ENCODE results near the gene OR4C6.

OR4C6 gene

GRCh38 chr11:55658031-55658573, 3.9 kb upstream of the OR4C6 start:
- H2BK5ac ChIP-seq (ENCODE audit: low read length), result no peak overlapping the region
- H4K8ac ChIP-seq (ENCODE audit: low read depth, low read length), result no peak overlapping the region
- H3K4me1 ChIP-seq (ENCODE audit: control insufficient read depth, low read depth, low read length), result no peaks in the 10 kb centered on the region
- no peak overlapping the region for H3K9ac ChIP-seq (ENCODE audit: low read length)
- H3K18ac ChIP-seq (ENCODE audit: low read length), result no peak overlapping the region
- no peaks in the 10 kb centered on the region for H3K27me3 ChIP-seq (ENCODE audit: insufficient read depth, low read length, poor library complexity)
- no peak overlapping the region for H3K4me3 ChIP-seq (ENCODE audit: low read length)
- no peak overlapping the region for H2AK5ac ChIP-seq (ENCODE audit: low read length)
- H3K23ac ChIP-seq (ENCODE audit: low read length), result no peak overlapping the region
- no peak overlapping the region for H2BK120ac ChIP-seq (ENCODE audit: low read depth, low read length)
- no peak overlapping the region for H3K4ac ChIP-seq (ENCODE audit: low read depth, low read length)
- H3K4me2 ChIP-seq (ENCODE audit: low read length), result no peak overlapping the region
- no peaks in the 10 kb centered on the region for H3K79me1 ChIP-seq (ENCODE audit: low read length)
- no peak overlapping the region for H4K5ac ChIP-seq (ENCODE audit: low read length)
- H3K36me3 ChIP-seq (ENCODE audit: control insufficient read depth, insufficient read depth, low read length), result no peaks in the 10 kb centered on the region
- H3K56ac ChIP-seq (ENCODE audit: low read length), result no peak overlapping the region
- H3K27ac ChIP-seq (ENCODE audit: low read depth, low read length), result no peak overlapping the region
- H2BK15ac ChIP-seq (replicated peaks; ENCODE audit: low read depth), result no peak overlapping the region
- no CpG with 5 or more reads among the region's 2 CpGs for WGBS (ENCODE audit: extremely low coverage, insufficient coverage, low lambda C conversion rate)
- no peak for DNase-seq
- no peaks in the 10 kb centered on the region for H3K79me2 ChIP-seq (ENCODE audit: control insufficient read depth, insufficient read depth, low read length)

DNA sequence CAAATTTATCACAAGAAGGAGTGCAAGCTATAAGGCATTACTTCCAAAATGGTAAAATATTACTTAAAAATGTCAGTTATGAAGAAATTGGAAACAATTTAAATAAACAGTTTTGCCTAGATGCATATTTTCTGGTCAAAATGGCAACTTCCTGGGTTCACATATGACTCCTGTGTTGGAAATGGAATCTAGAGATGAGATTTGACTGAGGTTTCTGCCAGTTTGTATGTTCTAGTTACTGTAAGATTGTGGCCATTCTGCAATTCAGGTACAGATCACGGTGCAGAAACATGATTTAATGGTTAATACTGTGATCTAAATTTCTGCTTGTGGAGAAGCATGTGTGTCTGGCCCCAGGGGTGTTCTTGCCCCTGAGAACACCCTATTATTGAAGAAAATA, 3.4 kb upstream of the OR4C6 start:
- Histone ChIP-seq H2BK5ac (ENCODE audit: low read length) (no peak overlapping the region), H4K8ac (ENCODE audit: low read depth, low read length) (no peak overlapping the region), H3K27ac (ENCODE audit: low read depth, low read length) (no peak overlapping the region), H3K27me3 (ENCODE audit: insufficient read depth, low read length, poor library complexity) (no peaks in the 10 kb centered on the region), H2BK120ac (ENCODE audit: low read depth, low read length) (no peak overlapping the region), H3K36me3 (ENCODE audit: control insufficient read depth, insufficient read depth, low read length) (no peaks in the 10 kb centered on the region), H3K79me2 (ENCODE audit: control insufficient read depth, insufficient read depth, low read length) (no peaks in the 10 kb centered on the region), H3K23ac (ENCODE audit: low read length) (no peak overlapping the region), H3K4ac (ENCODE audit: low read depth, low read length) (no peak overlapping the region), H3K4me2 (ENCODE audit: low read length) (no peak overlapping the region), H3K56ac (ENCODE audit: low read length) (no peak overlapping the region), H3K4me3 (ENCODE audit: low read length) (no peak overlapping the region), H2BK15ac (replicated peaks; ENCODE audit: low read depth) (no peak overlapping the region), H4K5ac (ENCODE audit: low read length) (no peak overlapping the region), H2AK5ac (ENCODE audit: low read length) (no peak overlapping the region), H3K18ac (ENCODE audit: low read length) (no peak overlapping the region), H3K9ac (ENCODE audit: low read length) (no peak overlapping the region), H3K4me1 (ENCODE audit: control insufficient read depth, low read depth, low read length) (no peaks in the 10 kb centered on the region), H3K79me1 (ENCODE audit: low read length) (no peaks in the 10 kb centered on the region)
- no CpG with 5 or more reads among the region's 1 CpG for WGBS (ENCODE audit: extremely low coverage, insufficient coverage, low lambda C conversion rate)
- no peak for DNase-seq

DNA sequence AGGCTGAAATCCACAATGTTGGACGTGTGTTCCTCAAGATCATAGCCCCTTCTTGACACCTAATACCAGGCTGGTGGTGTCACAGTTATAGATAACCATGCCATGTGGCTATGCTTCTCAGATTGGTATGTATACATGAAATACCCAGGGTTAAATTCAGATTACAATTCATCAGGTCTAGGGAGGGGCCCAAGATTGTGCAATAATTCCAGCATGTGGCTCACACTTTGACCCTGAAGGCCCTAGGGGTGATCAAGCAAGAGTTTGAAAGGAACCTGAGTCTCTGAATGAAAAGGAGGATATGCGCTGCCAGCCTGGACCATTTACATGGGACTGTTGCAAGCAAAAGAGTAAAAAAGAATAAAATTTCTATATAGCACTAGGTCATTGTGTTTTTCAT, 7.4 kb downstream of the OR4C6 start:
- no peak overlapping the region for H3K56ac ChIP-seq (ENCODE audit: low read length)
- no peak overlapping the region for H2BK120ac ChIP-seq (ENCODE audit: low read depth, low read length)
- no peak overlapping the region for H2AK5ac ChIP-seq (ENCODE audit: low read length)
- no peaks in the 10 kb centered on the region for H3K36me3 ChIP-seq (ENCODE audit: control insufficient read depth, insufficient read depth, low read length)
- H3K4me1 ChIP-seq (ENCODE audit: control insufficient read depth, low read depth, low read length), result no peaks in the 10 kb centered on the region
- no peak overlapping the region for H3K4me2 ChIP-seq (ENCODE audit: low read length)
- no peaks in the 10 kb centered on the region for H3K79me1 ChIP-seq (ENCODE audit: low read length)
- no peak overlapping the region for H3K4me3 ChIP-seq (ENCODE audit: low read length)
- no peaks in the 10 kb centered on the region for H3K27me3 ChIP-seq (ENCODE audit: insufficient read depth, low read length, poor library complexity)
- H3K4ac ChIP-seq (ENCODE audit: low read depth, low read length), result no peak overlapping the region
- no peak overlapping the region for H3K9ac ChIP-seq (ENCODE audit: low read length)
- no peak overlapping the region for H3K23ac ChIP-seq (ENCODE audit: low read length)
- no peak overlapping the region for H2BK5ac ChIP-seq (ENCODE audit: low read length)
- no peak overlapping the region for H4K5ac ChIP-seq (ENCODE audit: low read length)
- H3K79me2 ChIP-seq (ENCODE audit: control insufficient read depth, insufficient read depth, low read length), result no peaks in the 10 kb centered on the region
- no peak overlapping the region for H2BK15ac ChIP-seq (replicated peaks; ENCODE audit: low read depth)
- no peak for DNase-seq
- H4K8ac ChIP-seq (ENCODE audit: low read depth, low read length), result no peak overlapping the region
- no CpG with 5 or more reads among the region's 2 CpGs for WGBS (ENCODE audit: extremely low coverage, insufficient coverage, low lambda C conversion rate)
- H3K27ac ChIP-seq (ENCODE audit: low read depth, low read length), result no peak overlapping the region
- no peak overlapping the region for H3K18ac ChIP-seq (ENCODE audit: low read length)

DNA sequence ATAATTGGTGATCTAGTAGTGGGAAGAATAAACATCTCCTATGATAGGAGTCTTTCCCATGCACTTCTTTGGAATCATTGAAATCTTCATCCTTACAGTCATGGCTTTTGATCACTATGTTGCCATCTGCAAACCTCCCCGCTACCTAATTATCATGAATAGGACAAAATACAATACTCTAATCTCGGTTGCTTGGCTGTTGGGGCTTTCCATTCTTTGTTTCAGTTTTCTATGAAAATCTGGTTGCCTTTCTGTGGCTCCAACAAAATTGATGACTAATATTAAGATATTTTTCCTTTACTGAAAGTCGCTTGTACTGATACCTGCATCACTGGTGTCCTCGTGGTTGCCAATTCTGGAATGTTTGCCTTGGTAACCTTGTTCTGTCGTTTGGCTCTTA, 11.9 kb downstream of the OR4C6 start:
- Histone ChIP-seq H3K4me2 (ENCODE audit: low read length) (no peak overlapping the region), H3K4me3 (ENCODE audit: low read length) (no peak overlapping the region), H3K27ac (ENCODE audit: low read depth, low read length) (no peak overlapping the region), H3K79me2 (ENCODE audit: control insufficient read depth, insufficient read depth, low read length) (no peaks in the 10 kb centered on the region), H2BK5ac (ENCODE audit: low read length) (no peak overlapping the region), H3K4me1 (ENCODE audit: control insufficient read depth, low read depth, low read length) (no peaks in the 10 kb centered on the region), H3K56ac (ENCODE audit: low read length) (no peak overlapping the region), H4K5ac (ENCODE audit: low read length) (no peak overlapping the region), H2BK120ac (ENCODE audit: low read depth, low read length) (no peak overlapping the region), H3K9ac (ENCODE audit: low read length) (no peak overlapping the region), H2BK15ac (replicated peaks; ENCODE audit: low read depth) (no peak overlapping the region), H3K79me1 (ENCODE audit: low read length) (no peaks in the 10 kb centered on the region), H3K27me3 (ENCODE audit: insufficient read depth, low read length, poor library complexity) (no peaks in the 10 kb centered on the region), H4K8ac (ENCODE audit: low read depth, low read length) (no peak overlapping the region), H3K4ac (ENCODE audit: low read depth, low read length) (no peak overlapping the region), H3K23ac (ENCODE audit: low read length) (no peak overlapping the region), H2AK5ac (ENCODE audit: low read length) (no peak overlapping the region), H3K18ac (ENCODE audit: low read length) (no peak overlapping the region), H3K36me3 (ENCODE audit: control insufficient read depth, insufficient read depth, low read length) (no peaks in the 10 kb centered on the region)
- WGBS (ENCODE audit: extremely low coverage, insufficient coverage, low lambda C conversion rate), result no CpG with 5 or more reads among the region's 5 CpGs
- DNase-seq, result no peak

- no peak overlapping the region for H3K56ac ChIP-seq (ENCODE audit: low read length)
- no peak overlapping the region for H2AK5ac ChIP-seq (ENCODE audit: low read length)
These were observed 35.8 kb downstream of the OR4C6 start for GRCh38 chr11:55697817-55698216.

GRCh38 chr11:55701429-55701828, 39.4 kb downstream of the OR4C6 start:
- Histone ChIP-seq H3K27me3 (ENCODE audit: insufficient read depth, low read length, poor library complexity) (no peaks in the 10 kb centered on the region), H3K18ac (ENCODE audit: low read length) (no peak overlapping the region), H2AK5ac (ENCODE audit: low read length) (no peak overlapping the region), H2BK120ac (ENCODE audit: low read depth, low read length) (no peak overlapping the region), H3K4me1 (ENCODE audit: control insufficient read depth, low read depth, low read length) (no peaks in the 10 kb centered on the region), H3K79me2 (ENCODE audit: control insufficient read depth, insufficient read depth, low read length) (no peaks in the 10 kb centered on the region), H4K5ac (ENCODE audit: low read length) (no peak overlapping the region), H3K4me2 (ENCODE audit: low read length) (no peak overlapping the region), H2BK15ac (replicated peaks; ENCODE audit: low read depth) (no peak overlapping the region), H3K4me3 (ENCODE audit: low read length) (peak overlapping the region; percentile 17), H3K36me3 (ENCODE audit: control insufficient read depth, insufficient read depth, low read length) (no peaks in the 10 kb centered on the region), H3K56ac (ENCODE audit: low read length) (no peak overlapping the region), H3K27ac (ENCODE audit: low read depth, low read length) (no peak overlapping the region), H3K23ac (ENCODE audit: low read length) (no peak overlapping the region), H4K8ac (ENCODE audit: low read depth, low read length) (no peak overlapping the region), H3K9ac (ENCODE audit: low read length) (no peak overlapping the region), H3K79me1 (ENCODE audit: low read length) (no peaks in the 10 kb centered on the region), H2BK5ac (ENCODE audit: low read length) (no peak overlapping the region), H3K4ac (ENCODE audit: low read depth, low read length) (no peak overlapping the region)
- WGBS (ENCODE audit: extremely low coverage, insufficient coverage, low lambda C conversion rate), result no CpG with 5 or more reads among the region's 4 CpGs
- no peak for DNase-seq

More at GRCh38 chr11:55697817-55698216, 35.8 kb downstream of the OR4C6 start:
- no peak overlapping the region for H2BK15ac ChIP-seq (replicated peaks; ENCODE audit: low read depth)
- DNase-seq, result no peak
- no peaks in the 10 kb centered on the region for H3K27me3 ChIP-seq (ENCODE audit: insufficient read depth, low read length, poor library complexity)
- H2BK120ac ChIP-seq (ENCODE audit: low read depth, low read length), result no peak overlapping the region
- no peak overlapping the region for H2BK5ac ChIP-seq (ENCODE audit: low read length)
- no peaks in the 10 kb centered on the region for H3K4me1 ChIP-seq (ENCODE audit: control insufficient read depth, low read depth, low read length)
- H3K36me3 ChIP-seq (ENCODE audit: control insufficient read depth, insufficient read depth, low read length), result no peaks in the 10 kb centered on the region
- no peak overlapping the region for H3K18ac ChIP-seq (ENCODE audit: low read length)
- no peak overlapping the region for H3K27ac ChIP-seq (ENCODE audit: low read depth, low read length)
- no peak overlapping the region for H4K8ac ChIP-seq (ENCODE audit: low read depth, low read length)
- no peak overlapping the region for H4K5ac ChIP-seq (ENCODE audit: low read length)
- no peak overlapping the region for H3K4me2 ChIP-seq (ENCODE audit: low read length)
- H3K4me3 ChIP-seq (ENCODE audit: low read length), result no peak overlapping the region
- no peak overlapping the region for H3K9ac ChIP-seq (ENCODE audit: low read length)
- no peaks in the 10 kb centered on the region for H3K79me2 ChIP-seq (ENCODE audit: control insufficient read depth, insufficient read depth, low read length)
- WGBS (ENCODE audit: extremely low coverage, insufficient coverage, low lambda C conversion rate), result no CpG with 5 or more reads among the region's 3 CpGs
- no peak overlapping the region for H3K4ac ChIP-seq (ENCODE audit: low read depth, low read length)
- H3K23ac ChIP-seq (ENCODE audit: low read length), result no peak overlapping the region
- no peaks in the 10 kb centered on the region for H3K79me1 ChIP-seq (ENCODE audit: low read length)

Measured in mesendoderm (in vitro differentiated cells).